ENCODE data around the gene SNAPC4.
A peak's percentile ranks its signal among the peaks of the same experiment; 100 is the strongest.

The SNAPC4 gene

DNA sequence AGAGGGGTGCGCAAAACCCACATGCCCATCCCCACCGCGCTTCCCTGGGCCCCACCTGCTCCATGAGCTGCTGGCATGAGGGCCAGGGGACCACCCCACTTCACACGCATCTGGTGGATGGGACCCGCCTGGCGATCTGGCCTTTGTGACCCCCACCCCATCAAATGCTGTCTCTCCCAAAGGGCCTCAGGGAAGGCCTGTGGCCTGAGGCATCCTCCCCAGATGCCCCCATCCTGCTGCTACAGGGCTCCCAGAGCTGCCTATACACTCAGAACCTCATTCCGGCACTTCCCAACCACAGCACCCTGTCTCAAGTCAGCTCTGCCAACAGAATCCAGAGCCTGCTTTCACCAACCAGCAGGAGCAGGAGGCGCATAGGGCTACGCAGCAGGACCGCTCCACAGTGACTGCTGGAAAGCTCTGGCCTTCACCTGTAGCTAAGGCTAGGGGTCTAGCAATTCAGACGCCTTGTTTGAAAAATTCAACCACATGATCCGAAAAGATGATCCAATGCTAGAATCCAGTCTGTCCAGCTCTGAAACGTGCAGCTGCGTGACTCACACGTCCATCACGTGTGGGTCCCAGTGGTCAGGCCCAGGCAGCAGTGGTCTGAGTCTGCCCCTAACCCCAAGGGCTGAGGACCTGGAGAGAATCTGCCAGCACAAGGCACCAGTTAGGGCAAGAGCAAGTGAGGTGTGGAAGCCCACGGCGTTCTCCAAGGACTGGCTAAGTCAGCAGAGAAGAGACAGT is 1.4 kb upstream of the SNAPC4 start:
- H3K4me1 ChIP-seq (ENCODE audit: low read depth, poor library complexity, severe bottlenecking): peaks cover 57% of the 10 kb centered on the region
- peaks cover 4% of the 10 kb centered on the region; the same call in 1 of the 2 replicates for H3K36me3 ChIP-seq (ENCODE audit: insufficient read depth)
- no peaks in the 10 kb centered on the region for H3K27me3 ChIP-seq (ENCODE audit: insufficient read depth, low read depth)
- no peak overlapping the region for H3K4me2 ChIP-seq
- no peak overlapping the region for H3K4me3 ChIP-seq (IDR thresholded peaks at IDR 0.05; ENCODE audit: insufficient read depth, low read depth, low read length)
- H3K9ac ChIP-seq: no peak overlapping the region
- peaks cover 21% of the 10 kb centered on the region for H3K79me2 ChIP-seq (ENCODE audit: insufficient read depth, low read depth)
- peaks cover 5% of the 10 kb centered on the region; the same call in 1 of the 2 replicates for H4K20me1 ChIP-seq (ENCODE audit: insufficient read depth)
- H3K27ac ChIP-seq: no peak overlapping the region
- TF ChIP-seq, protein P1, sequence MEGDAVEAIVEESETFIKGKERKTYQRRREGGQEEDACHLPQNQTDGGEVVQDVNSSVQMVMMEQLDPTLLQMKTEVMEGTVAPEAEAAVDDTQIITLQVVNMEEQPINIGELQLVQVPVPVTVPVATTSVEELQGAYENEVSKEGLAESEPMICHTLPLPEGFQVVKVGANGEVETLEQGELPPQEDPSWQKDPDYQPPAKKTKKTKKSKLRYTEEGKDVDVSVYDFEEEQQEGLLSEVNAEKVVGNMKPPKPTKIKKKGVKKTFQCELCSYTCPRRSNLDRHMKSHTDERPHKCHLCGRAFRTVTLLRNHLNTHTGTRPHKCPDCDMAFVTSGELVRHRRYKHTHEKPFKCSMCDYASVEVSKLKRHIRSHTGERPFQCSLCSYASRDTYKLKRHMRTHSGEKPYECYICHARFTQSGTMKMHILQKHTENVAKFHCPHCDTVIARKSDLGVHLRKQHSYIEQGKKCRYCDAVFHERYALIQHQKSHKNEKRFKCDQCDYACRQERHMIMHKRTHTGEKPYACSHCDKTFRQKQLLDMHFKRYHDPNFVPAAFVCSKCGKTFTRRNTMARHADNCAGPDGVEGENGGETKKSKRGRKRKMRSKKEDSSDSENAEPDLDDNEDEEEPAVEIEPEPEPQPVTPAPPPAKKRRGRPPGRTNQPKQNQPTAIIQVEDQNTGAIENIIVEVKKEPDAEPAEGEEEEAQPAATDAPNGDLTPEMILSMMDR (conservative IDR thresholded peaks at IDR 0.05; ENCODE audit: low read depth, low read length): no peak
- no peak overlapping the region for H2AFZ ChIP-seq (ENCODE audit: low read depth)

DNA sequence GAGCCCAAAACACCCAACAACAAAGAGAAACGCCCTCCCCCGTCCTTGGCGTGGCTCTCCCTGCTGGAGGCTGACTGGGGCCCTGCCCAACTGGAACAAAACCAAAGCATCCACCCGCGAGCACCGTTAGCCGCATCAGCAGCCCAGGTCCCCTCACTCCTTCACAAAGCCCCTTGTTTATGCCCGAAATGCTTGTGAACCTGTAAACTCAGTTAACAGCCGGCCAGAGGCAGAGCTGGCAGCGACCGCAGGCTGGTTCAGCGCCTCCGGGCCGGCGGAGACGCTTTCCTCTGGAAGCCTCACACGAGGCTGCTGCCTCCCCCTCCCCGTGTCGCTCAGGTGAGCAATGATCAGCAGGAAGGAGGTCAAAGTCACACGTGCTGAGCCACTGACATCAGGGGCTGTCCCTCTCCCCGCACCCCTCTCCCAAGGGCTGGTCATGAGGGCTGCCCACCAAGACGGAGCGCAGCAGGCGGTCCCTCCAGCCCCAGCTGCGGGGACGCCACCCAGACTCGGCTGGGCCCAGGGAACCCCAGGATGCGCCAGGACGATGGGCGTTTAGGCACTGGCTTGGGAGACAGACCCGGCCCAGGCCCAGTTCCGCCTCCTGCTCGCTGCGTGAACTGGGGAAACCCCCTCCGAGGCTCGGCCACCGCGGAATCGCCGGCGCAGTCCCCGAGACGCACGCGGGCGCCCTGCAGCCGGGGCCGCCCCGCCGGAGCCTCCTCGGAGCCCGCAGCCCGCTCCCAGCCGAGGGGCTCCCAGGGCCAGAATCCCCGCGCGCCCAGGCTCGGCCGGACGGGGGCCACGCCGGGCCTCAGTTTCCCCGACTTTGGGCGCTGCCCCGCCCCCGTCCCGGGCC is 563 bp downstream of the SNAPC4 start:
- Histone ChIP-seq H3K36me3 (ENCODE audit: insufficient read depth) (peaks cover 4% of the 10 kb centered on the region; the same call in 1 of the 2 replicates), H3K4me2 (peak overlapping the region; percentile 90), H4K20me1 (ENCODE audit: insufficient read depth) (peaks cover 5% of the 10 kb centered on the region; the same call in 1 of the 2 replicates), H3K27me3 (ENCODE audit: insufficient read depth, low read depth) (no peaks in the 10 kb centered on the region), H3K79me2 (ENCODE audit: insufficient read depth, low read depth) (peaks cover 21% of the 10 kb centered on the region), H3K4me3 (IDR thresholded peaks at IDR 0.05; ENCODE audit: insufficient read depth, low read depth, low read length) (peak overlapping the region; percentile 34), H2AFZ (ENCODE audit: low read depth) (peak overlapping the region; percentile 47; the same call in 1 of the 2 replicates), H3K27ac (peak overlapping the region; percentile 43), H3K4me1 (ENCODE audit: low read depth, poor library complexity, severe bottlenecking) (peaks cover 38% of the 10 kb centered on the region), H3K9ac (peak overlapping the region; percentile 79)
- TF ChIP-seq, protein P1 (conservative IDR thresholded peaks at IDR 0.05; ENCODE audit: low read depth, low read length): no peak

DNA sequence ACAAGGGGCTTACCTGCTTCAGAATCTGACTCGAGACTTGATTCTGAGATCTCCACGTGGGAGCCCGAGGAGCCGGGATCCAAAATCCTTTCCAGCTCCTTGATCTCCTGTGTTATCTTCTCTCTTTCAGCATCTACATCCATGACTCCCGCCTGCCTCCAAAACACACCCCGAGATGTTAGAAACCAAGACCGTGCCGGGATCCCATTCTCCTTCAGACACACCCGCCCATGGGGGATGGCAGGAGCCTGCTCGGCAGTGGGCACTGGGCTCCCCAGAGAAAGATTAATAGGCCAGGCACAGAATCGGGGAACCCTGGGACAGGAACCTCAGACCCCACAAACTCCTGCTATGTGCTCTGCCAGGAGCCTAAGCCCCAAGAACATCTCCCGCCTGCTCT is 1.7 kb downstream of the SNAPC4 start:
- Histone ChIP-seq H3K27me3 (ENCODE audit: insufficient read depth, low read depth) (no peaks in the 10 kb centered on the region), H3K79me2 (ENCODE audit: insufficient read depth, low read depth) (peaks cover 21% of the 10 kb centered on the region), H3K9ac (no peak overlapping the region; the same call in 1 of the 2 replicates), H3K4me3 (IDR thresholded peaks at IDR 0.05; ENCODE audit: insufficient read depth, low read depth, low read length) (no peak overlapping the region), H3K27ac (no peak overlapping the region), H3K4me1 (ENCODE audit: low read depth, poor library complexity, severe bottlenecking) (peaks cover 27% of the 10 kb centered on the region), H3K4me2 (peak overlapping the region; percentile 90; the same call in 1 of the 2 replicates), H3K36me3 (ENCODE audit: insufficient read depth) (peaks cover 4% of the 10 kb centered on the region; the same call in 1 of the 2 replicates), H2AFZ (ENCODE audit: low read depth) (no peak overlapping the region), H4K20me1 (ENCODE audit: insufficient read depth) (peaks cover 5% of the 10 kb centered on the region; the same call in 1 of the 2 replicates)
- TF ChIP-seq, protein P1 (conservative IDR thresholded peaks at IDR 0.05; ENCODE audit: low read depth, low read length): no peak

DNA sequence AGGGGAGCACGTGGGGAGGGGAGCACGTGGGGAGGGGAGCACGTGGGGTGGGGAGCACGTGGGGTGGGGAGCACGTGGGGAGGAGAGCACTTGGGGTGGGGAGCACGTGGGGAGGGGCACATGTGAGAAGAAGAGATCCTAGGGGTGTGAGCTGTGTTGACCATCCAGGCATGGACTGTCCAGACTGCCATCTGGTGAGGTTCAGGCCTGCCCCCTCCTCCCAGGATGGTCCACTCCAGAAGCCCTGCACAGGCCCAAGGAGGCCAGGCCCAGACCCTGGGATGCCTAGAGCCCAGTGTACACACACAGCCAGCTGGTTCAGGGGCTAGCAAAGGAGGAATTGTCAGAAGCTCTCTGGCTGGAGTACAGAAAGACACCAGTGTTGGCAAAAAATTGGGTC is 2.3 kb downstream of the SNAPC4 start:
- Histone ChIP-seq H3K27ac (no peak overlapping the region), H3K4me1 (ENCODE audit: low read depth, poor library complexity, severe bottlenecking) (peaks cover 23% of the 10 kb centered on the region), H3K36me3 (ENCODE audit: insufficient read depth) (peaks cover 4% of the 10 kb centered on the region; the same call in 1 of the 2 replicates), H3K9ac (no peak overlapping the region), H3K27me3 (ENCODE audit: insufficient read depth, low read depth) (no peaks in the 10 kb centered on the region), H3K79me2 (ENCODE audit: insufficient read depth, low read depth) (peaks cover 21% of the 10 kb centered on the region), H4K20me1 (ENCODE audit: insufficient read depth) (peaks cover 5% of the 10 kb centered on the region; the same call in 1 of the 2 replicates), H2AFZ (ENCODE audit: low read depth) (no peak overlapping the region), H3K4me2 (no peak overlapping the region; the same call in 1 of the 2 replicates), H3K4me3 (IDR thresholded peaks at IDR 0.05; ENCODE audit: insufficient read depth, low read depth, low read length) (no peak overlapping the region)
- TF ChIP-seq, protein P1 (conservative IDR thresholded peaks at IDR 0.05; ENCODE audit: low read depth, low read length): no peak

Data from KMS-11 (cell line).